Measurements from ENCODE around the gene KIRREL3. TPM values are rescaled to one million over a fixed set of nuclear protein-coding genes. Genes with fewer than 3 reads are reported as not detected.

KIRREL3 gene
- total RNA-seq, 1 donor from 2014 or later = 0.38 TPM

GRCh38 chr11:126723665-126724045 is 276.9 kb downstream of the KIRREL3 start:
- Mint-ChIP-seq H3K4me3 (ENCODE audit: unreplicated experiment) (no peak overlapping the region), H3K27ac (ENCODE audit: unreplicated experiment) (no peak overlapping the region), H3K36me3 (ENCODE audit: low read depth, unreplicated experiment) (no peaks in the 10 kb centered on the region), H3K27me3 (ENCODE audit: unreplicated experiment) (no peaks in the 10 kb centered on the region), H3K4me1 (ENCODE audit: unreplicated experiment) (no peaks in the 10 kb centered on the region), H3K9me3 (ENCODE audit: unreplicated experiment) (no peaks in the 10 kb centered on the region)
- TF ChIP-seq CTCF (IDR thresholded peaks at IDR 0.05; ENCODE audit: unreplicated experiment) = no peak
- DNase-seq (ENCODE audit: low spot score) = no peak

- H3K27me3 Mint-ChIP-seq (ENCODE audit: unreplicated experiment) = no peaks in the 10 kb centered on the region
- TF ChIP-seq CTCF (IDR thresholded peaks at IDR 0.05; ENCODE audit: unreplicated experiment) = no peak
- H3K4me3 Mint-ChIP-seq (ENCODE audit: unreplicated experiment) = no peak overlapping the region
- no peak overlapping the region for H3K27ac Mint-ChIP-seq (ENCODE audit: unreplicated experiment)
- no peaks in the 10 kb centered on the region for H3K4me1 Mint-ChIP-seq (ENCODE audit: unreplicated experiment)
- no peak for DNase-seq (ENCODE audit: low spot score)
- no peaks in the 10 kb centered on the region for H3K36me3 Mint-ChIP-seq (ENCODE audit: low read depth, unreplicated experiment)
- no peaks in the 10 kb centered on the region for H3K9me3 Mint-ChIP-seq (ENCODE audit: unreplicated experiment)
Observed at GRCh38 chr11:126722956-126723664, 277.5 kb downstream of the KIRREL3 start.

GRCh38 chr11:126722006-126722736 is 278.4 kb downstream of the KIRREL3 start:
- Mint-ChIP-seq H3K4me1 (ENCODE audit: unreplicated experiment) (no peaks in the 10 kb centered on the region), H3K27ac (ENCODE audit: unreplicated experiment) (no peak overlapping the region), H3K9me3 (ENCODE audit: unreplicated experiment) (no peaks in the 10 kb centered on the region), H3K36me3 (ENCODE audit: low read depth, unreplicated experiment) (no peaks in the 10 kb centered on the region), H3K4me3 (ENCODE audit: unreplicated experiment) (no peak overlapping the region), H3K27me3 (ENCODE audit: unreplicated experiment) (no peaks in the 10 kb centered on the region)
- no peak for TF ChIP-seq CTCF (IDR thresholded peaks at IDR 0.05; ENCODE audit: unreplicated experiment)
- DNase-seq (ENCODE audit: low spot score) = no peak

- TF ChIP-seq CTCF (IDR thresholded peaks at IDR 0.05; ENCODE audit: unreplicated experiment) = no peak
- Mint-ChIP-seq H3K4me3 (ENCODE audit: unreplicated experiment) (no peak overlapping the region), H3K36me3 (ENCODE audit: low read depth, unreplicated experiment) (no peaks in the 10 kb centered on the region), H3K27me3 (ENCODE audit: unreplicated experiment) (no peaks in the 10 kb centered on the region), H3K9me3 (ENCODE audit: unreplicated experiment) (no peaks in the 10 kb centered on the region), H3K4me1 (ENCODE audit: unreplicated experiment) (no peaks in the 10 kb centered on the region), H3K27ac (ENCODE audit: unreplicated experiment) (no peak overlapping the region)
- no peak for DNase-seq (ENCODE audit: low spot score)
Observed at GRCh38 chr11:126720539-126721235, 279.9 kb downstream of the KIRREL3 start.
